MCF 10A (cell line): ENCODE data around the gene ZFYVE21. TPM values are rescaled to one million over a fixed set of nuclear protein-coding genes. Genes with fewer than 3 reads are reported as not detected.

Source experiments
- BruUV-seq: library from RNA; stranded (reverse); fragments of 400-500 nt; replicated peaks from 2 replicates; lab custom pipeline; 2021; lab: Mats Ljungman, UMichigan
- CTCF ChIA-PET: fragments of 300-600 bp; sonication (Branson Sonifier 250); formaldehyde crosslinking; extraction: SDS; loops from one replicate; lab custom pipeline; 2021; ENCODE audit warnings: antibody characterized with exemption, inconsistent platforms; lab: Yijun Ruan, JAX
- POLR2A ChIA-PET: fragments of 300-600, 350-650 bp; sonication (Branson Sonifier 250); formaldehyde crosslinking; extraction: SDS; loops from one replicate; lab custom pipeline; 2020; ENCODE audit warnings: antibody characterized with exemption, inconsistent platforms; lab: Yijun Ruan, JAX
- DNase-seq: peaks from one replicate; pipeline ENCODE4 v3.0.0-alpha.2; 2018; ENCODE audit not compliant: unreplicated experiment
- H3K27ac Mint-ChIP-seq: one replicate; pipeline ENCODE4 v1.8.0; 2022; ENCODE audit warnings: mild to moderate bottlenecking, low read depth, mixed read lengths; ENCODE audit not compliant: unreplicated experiment
- H3K27me3 Mint-ChIP-seq: one replicate; pipeline ENCODE4 v1.8.0; 2022; ENCODE audit warnings: mixed read lengths; ENCODE audit not compliant: insufficient read depth, unreplicated experiment
- H3K36me3 Mint-ChIP-seq: one replicate; pipeline ENCODE4 v1.8.0; 2022; ENCODE audit warnings: mild to moderate bottlenecking, moderate library complexity, mixed read lengths; ENCODE audit not compliant: insufficient read depth, unreplicated experiment
- H3K4me1 Mint-ChIP-seq: one replicate; pipeline ENCODE4 v1.8.0; 2022; ENCODE audit warnings: mixed read lengths; ENCODE audit not compliant: insufficient read depth, unreplicated experiment
- H3K4me3 Mint-ChIP-seq: one replicate; pipeline ENCODE4 v1.8.0; 2022; ENCODE audit warnings: mild to moderate bottlenecking, moderate library complexity, mixed read lengths; ENCODE audit not compliant: unreplicated experiment
- H3K9me3 Mint-ChIP-seq: one replicate; pipeline ENCODE4 v1.8.0; 2022; ENCODE audit warnings: mixed read lengths; ENCODE audit not compliant: unreplicated experiment
- CTCF ChIP-seq: fragments of 200-600 bp; IDR thresholded peaks from one replicate; pipeline ENCODE4 v1.8.0; 2022; ENCODE audit warnings: antibody characterized with exemption, mild to moderate bottlenecking; ENCODE audit not compliant: unreplicated experiment
- intact Hi-C: fragments of 100-400 bp; cut with micrococcal nuclease; formaldehyde crosslinking; loops from 2 replicates; pipeline ENCODE4 v1.14.1; 2022
- total RNA-seq: library from RNA; stranded (reverse); gene quantifications from 2 replicates; pipeline ENCODE4 v1.2.3, GENCODE V29; 2022

Gene ZFYVE21
- total RNA-seq, 1 experiment from 2014 or later: 35.5 TPM

DNA sequence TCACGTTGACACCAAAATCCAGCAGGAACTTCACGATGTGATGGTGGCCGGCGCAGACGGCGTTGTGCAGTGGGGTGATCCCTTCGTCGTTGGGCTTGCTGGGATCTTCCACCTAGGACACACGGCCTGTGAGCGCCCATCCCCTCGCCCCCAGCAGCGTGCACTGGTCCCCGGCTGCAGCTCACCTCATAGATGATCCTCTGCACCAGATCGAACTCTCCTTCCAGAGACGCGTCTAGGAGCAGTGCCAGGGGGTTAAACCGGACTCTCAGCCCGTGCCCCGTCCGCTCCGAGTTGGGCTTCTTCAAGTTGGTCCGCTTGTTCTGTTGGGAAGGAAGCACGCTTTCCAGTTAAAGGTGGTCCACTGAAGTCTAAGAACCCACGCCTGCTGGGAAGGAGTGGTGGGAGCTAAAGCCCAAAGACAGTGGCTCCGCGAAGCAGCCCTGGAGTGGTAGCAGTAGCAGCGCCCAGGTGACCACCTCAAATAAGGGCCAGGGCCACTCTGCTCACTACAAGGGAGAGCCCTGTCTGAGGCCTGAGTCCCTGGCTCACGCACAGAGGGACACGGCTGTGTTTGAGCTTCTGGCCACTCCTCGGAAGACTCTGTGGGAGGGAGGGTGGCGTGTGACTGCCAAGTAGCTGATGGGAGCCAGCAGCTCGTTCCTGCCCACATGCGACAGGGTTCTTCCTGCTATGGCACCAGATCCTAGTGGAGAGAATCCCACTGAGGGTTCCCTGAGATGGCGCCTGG, 23.3 kb downstream of the ZFYVE21 start:
- H3K27ac Mint-ChIP-seq: no peak overlapping the region
- H3K27me3 Mint-ChIP-seq: no peaks in the 10 kb centered on the region
- no peaks in the 10 kb centered on the region for H3K4me1 Mint-ChIP-seq
- H3K9me3 Mint-ChIP-seq: no peaks in the 10 kb centered on the region
- H3K4me3 Mint-ChIP-seq: no peak overlapping the region
- intact Hi-C loops: no loop called here
- DNase-seq: no peak
- peaks cover 55% of the 10 kb centered on the region for H3K36me3 Mint-ChIP-seq
- no TSS peak for BruUV-seq
- TF ChIP-seq CTCF: no peak
- ChIA-PET CTCF (no interaction called here), POLR2A (interaction anchor here (1.4 kb wide), 1 partner anchor 64 kb away, joined by 3 read pairs; no protein-coding TSS in a partner anchor)

GRCh38 chr14:103739466-103739792, 23.8 kb downstream of the ZFYVE21 start:
- POLR2A ChIA-PET: no interaction called here
- TF ChIP-seq CTCF: no peak
- BruUV-seq: no TSS peak
- Mint-ChIP-seq H3K4me1 (no peaks in the 10 kb centered on the region), H3K27me3 (no peaks in the 10 kb centered on the region), H3K9me3 (no peaks in the 10 kb centered on the region), H3K27ac (no peak overlapping the region), H3K4me3 (no peak overlapping the region), H3K36me3 (peaks cover 53% of the 10 kb centered on the region)
- CTCF ChIA-PET: no interaction called here
- no peak for DNase-seq
- intact Hi-C loops: no loop called here

DNA sequence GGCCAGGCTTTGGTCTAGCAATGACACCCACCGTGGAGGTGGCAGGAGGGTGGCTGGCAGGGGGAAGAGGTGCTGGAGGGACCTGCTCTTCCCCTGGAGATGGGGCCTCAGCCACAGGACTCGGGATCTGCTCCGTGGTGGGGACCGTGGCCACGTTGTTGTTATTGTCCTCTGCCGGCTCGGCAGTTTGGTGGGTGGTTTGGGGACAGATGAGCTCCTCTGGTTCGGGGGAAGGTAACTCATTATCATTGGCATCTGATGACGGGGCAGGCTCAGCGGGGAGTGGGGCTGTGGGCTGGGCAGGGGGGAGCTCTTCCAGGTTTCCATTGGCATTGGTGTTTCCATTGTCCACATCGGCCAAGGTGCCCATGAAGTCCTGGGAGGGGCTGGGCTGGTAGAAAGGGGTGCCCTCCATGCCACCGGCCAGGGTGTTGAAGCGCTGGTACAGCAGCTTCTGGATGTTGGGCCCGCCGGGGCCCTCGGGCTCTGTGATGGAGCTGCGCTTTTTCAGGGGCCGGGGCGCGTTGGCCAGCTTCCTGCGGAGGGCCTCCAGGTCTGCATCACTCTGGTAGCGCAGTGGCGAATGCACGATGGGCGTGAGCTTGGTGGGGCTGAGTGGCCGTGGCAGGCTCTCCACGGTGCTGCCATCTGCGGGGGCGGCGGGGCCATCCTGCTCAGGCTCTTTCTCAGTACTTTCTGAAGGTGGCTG, 24.3 kb downstream of the ZFYVE21 start:
- ChIA-PET CTCF (no interaction called here), POLR2A (no interaction called here)
- DNase-seq: no peak
- Mint-ChIP-seq H3K27me3 (no peaks in the 10 kb centered on the region), H3K4me1 (no peaks in the 10 kb centered on the region), H3K4me3 (no peak overlapping the region), H3K36me3 (peaks cover 54% of the 10 kb centered on the region), H3K9me3 (no peaks in the 10 kb centered on the region), H3K27ac (no peak overlapping the region)
- TF ChIP-seq CTCF: no peak
- no TSS peak for BruUV-seq
- intact Hi-C loops: no loop called here

- Mint-ChIP-seq H3K27ac (no peak overlapping the region), H3K9me3 (no peaks in the 10 kb centered on the region), H3K36me3 (peaks cover 62% of the 10 kb centered on the region), H3K4me1 (no peaks in the 10 kb centered on the region), H3K4me3 (no peak overlapping the region), H3K27me3 (no peaks in the 10 kb centered on the region)
- no peak for TF ChIP-seq CTCF
- intact Hi-C loops: no loop called here
- ChIA-PET POLR2A (interaction anchor here (1.0 kb wide), 1 partner anchor 19 kb away, joined by 3 read pairs; no protein-coding TSS in a partner anchor), CTCF (interaction anchor here (0.6 kb wide), 1 partner anchor 911 kb away, joined by 4 read pairs; no protein-coding TSS in a partner anchor)
- DNase-seq: no peak
- no TSS peak for BruUV-seq
Measured at GRCh38 chr14:103740991-103741689, 25.5 kb downstream of the ZFYVE21 start.
